Measurements from ENCODE around the gene RDH5.

Gene RDH5

DNA sequence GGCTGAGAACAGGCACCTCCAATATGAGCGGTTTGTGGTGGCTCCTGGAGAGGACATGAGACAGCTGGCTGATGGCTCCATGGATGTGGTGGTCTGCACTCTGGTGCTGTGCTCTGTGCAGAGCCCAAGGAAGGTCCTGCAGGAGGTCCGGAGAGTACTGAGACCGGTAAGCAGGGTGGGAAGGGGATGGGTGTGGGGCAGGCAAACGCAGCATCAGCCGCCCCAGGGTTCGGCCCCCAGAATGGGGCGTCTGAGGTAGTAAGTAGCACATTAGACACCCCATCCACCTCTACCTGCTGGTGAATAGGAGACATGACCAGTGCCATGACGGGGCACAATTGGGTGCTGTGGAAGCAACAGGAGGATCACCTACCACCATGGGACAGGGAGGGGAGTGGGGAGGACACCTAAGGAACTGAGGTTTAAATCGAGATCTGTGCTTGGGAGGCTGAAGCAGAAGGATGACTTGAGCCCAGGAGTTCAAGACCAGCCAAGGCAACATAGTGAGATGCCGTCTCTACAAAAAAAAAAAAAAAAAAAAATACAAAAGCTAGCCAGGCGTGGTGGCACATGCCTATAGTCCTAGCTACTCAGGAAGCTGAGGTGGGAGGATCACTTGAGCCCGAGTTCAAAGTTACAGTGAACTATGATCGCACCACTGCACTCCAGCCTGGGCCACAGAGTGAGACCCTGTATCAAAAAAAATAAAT, 38.0 kb upstream of the RDH5 start:
- TF ChIP-seq, protein P1, sequence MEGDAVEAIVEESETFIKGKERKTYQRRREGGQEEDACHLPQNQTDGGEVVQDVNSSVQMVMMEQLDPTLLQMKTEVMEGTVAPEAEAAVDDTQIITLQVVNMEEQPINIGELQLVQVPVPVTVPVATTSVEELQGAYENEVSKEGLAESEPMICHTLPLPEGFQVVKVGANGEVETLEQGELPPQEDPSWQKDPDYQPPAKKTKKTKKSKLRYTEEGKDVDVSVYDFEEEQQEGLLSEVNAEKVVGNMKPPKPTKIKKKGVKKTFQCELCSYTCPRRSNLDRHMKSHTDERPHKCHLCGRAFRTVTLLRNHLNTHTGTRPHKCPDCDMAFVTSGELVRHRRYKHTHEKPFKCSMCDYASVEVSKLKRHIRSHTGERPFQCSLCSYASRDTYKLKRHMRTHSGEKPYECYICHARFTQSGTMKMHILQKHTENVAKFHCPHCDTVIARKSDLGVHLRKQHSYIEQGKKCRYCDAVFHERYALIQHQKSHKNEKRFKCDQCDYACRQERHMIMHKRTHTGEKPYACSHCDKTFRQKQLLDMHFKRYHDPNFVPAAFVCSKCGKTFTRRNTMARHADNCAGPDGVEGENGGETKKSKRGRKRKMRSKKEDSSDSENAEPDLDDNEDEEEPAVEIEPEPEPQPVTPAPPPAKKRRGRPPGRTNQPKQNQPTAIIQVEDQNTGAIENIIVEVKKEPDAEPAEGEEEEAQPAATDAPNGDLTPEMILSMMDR (IDR thresholded peaks at IDR 0.05; ENCODE audit: low read depth, low read length): no peak

DNA sequence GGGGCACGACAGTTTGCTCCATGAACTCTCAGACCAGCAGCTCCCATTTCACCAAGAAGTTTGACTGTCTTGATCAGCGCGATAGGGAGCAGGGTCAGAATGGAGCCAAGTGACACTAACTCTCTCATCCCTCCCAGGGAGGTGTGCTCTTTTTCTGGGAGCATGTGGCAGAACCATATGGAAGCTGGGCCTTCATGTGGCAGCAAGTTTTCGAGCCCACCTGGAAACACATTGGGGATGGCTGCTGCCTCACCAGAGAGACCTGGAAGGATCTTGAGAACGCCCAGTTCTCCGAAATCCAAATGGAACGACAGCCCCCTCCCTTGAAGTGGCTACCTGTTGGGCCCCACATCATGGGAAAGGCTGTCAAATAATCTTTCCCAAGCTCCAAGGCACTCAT, 36.5 kb upstream of the RDH5 start:
- no peak overlapping the region for H3K4me3 ChIP-seq (ENCODE audit: low read depth, low read length)
- TF ChIP-seq, protein P1 (IDR thresholded peaks at IDR 0.05; ENCODE audit: low read depth, low read length): no peak

More for the DNA sequence above, 38.0 kb upstream of the RDH5 start:
- no peak overlapping the region for H3K4me3 ChIP-seq (ENCODE audit: low read depth, low read length)

DNA sequence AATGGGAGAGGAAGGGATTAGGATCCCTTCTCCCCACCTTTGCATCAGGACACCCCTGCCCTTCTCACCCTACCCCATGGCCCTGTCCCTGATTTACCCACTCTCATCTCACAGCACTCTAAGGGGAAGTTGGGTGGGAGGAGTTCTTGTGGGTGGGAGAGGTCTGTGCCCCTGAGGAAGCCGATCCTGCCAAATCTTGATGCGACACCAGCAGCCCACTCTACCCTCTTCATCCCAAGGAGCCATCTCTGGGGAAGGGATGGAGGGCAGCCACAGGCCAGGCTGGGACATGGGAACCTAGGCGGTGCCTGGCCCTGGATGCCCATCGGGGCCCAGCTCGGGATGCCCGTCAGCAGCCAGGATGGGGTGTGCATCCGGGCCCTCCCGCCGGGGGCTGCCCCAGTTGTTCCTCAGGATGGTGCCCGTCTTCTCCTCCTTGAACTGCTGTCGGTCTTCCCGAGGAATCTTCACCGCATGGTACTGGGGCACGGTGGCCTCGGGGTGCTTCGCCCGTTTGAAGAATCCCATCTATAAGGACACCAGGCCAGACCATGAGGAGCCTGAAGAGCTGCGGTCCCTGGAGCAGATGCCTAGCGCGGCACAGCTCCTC, 35.3 kb upstream of the RDH5 start:
- no peak overlapping the region for H3K4me3 ChIP-seq (ENCODE audit: low read depth, low read length)
- TF ChIP-seq, protein P1 (IDR thresholded peaks at IDR 0.05; ENCODE audit: low read depth, low read length): no peak

DNA sequence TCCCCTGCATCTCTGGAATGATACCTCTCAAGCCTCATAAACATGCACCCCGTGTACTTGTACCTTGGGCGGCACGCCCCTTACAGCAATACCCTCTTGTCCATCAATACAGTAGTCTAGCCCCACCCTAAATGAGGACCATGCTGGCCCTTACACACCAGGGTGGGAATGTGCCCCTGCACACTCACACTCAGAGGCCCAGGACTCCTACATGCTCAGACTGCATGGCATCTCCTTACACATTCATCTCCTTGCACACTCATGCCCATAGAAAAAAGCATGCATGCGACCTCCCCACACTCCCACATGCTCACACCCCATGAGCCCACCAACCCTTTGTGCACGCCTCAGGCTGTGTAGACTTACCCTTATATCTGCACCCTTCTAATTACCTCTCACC, 34.5 kb upstream of the RDH5 start:
- H3K4me3 ChIP-seq (ENCODE audit: low read depth, low read length): no peak overlapping the region
- TF ChIP-seq, protein P1 (IDR thresholded peaks at IDR 0.05; ENCODE audit: low read depth, low read length): no peak

DNA sequence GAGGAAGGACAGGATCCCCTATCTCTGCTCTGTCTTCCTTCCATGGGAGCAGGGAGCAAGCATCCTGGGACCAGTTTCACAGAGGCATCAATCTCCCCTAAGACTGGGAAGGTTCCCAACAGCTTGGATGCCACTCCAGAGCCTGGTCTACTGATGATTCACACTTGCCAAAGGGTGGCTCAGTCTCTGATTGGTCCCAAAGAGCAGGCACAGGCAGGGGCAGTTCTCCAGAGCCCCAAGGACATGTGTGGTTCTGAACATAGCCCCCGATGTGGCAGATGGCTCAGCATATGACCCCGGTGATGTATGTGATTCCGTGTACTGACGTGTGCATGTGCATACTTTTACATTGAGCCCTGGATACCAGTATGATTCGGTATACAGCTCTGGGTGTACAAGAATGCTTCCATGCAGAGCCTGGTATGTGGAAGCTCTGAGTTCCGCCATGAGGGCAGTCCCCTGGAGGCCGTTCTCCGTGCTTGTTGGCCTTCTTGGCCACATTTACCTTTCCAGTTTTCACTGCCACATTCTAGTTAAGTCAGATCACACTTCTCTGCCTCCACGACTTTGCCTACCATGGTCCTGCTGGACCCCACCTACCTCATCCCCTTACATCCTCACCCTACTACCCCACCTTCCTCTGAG, 33.7 kb upstream of the RDH5 start:
- TF ChIP-seq, protein P1 (IDR thresholded peaks at IDR 0.05; ENCODE audit: low read depth, low read length): no peak
- no peak overlapping the region for H3K4me3 ChIP-seq (ENCODE audit: low read depth, low read length)

DNA sequence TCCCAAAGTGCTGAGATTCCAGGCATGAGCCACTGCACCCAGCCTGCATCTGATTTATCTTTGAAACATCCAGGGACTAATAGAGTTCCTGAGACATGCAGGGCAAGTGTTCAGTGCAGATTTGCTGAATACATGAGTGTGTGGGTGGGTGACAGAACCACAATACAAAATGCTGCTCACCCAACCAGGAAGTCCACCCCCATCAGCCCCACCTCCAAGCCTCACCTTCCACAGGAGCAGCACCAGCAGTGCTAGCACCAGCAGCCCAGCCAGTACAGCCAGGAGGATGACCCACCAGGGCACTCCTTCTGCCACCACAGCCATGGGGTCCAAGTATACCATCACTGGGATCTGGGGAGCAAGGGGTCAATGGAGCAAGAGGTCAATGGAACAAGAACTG, 32.4 kb upstream of the RDH5 start:
- H3K4me3 ChIP-seq (ENCODE audit: low read depth, low read length): no peak overlapping the region
- TF ChIP-seq, protein P1 (IDR thresholded peaks at IDR 0.05; ENCODE audit: low read depth, low read length): no peak

All from WI38 (cell line).